Measurements from ENCODE around the gene PBLD.
"Not testable (repeated sequence)": the region's sequence is repeated elsewhere in the genome, so short reads cannot be mapped to it uniquely, and the experiment has no call there.

DNA sequence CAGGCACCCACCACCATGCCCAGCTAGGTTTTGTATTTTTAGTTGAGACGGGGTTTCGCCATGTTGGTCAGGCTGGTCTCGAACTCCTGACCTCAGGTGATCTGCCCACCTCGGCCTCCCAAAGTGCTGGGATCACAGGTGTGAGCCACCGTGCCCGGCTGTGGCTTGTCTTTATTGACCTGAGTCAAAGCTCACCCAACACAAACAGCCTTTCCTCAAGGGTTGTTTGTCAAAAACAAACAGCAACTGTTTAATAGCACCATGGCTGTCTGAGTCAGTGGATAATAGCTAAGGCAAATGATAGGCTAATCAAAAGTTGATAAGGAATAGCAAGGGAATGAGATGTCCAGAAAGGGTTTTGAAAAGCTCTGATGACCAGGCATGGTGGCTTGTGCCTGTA, 17.8 kb downstream of the PBLD start:
- TF ChIP-seq EZH2 (IDR thresholded peaks at IDR 0.05; ENCODE audit: insufficient read depth, poor library complexity, severe bottlenecking); EZH2phosphoT487 (IDR thresholded peaks at IDR 0.05; ENCODE audit: insufficient read depth, low read depth): not testable (repeated sequence)
